ENCODE data around the gene PTRH1. TPM values are rescaled to one million over a fixed set of nuclear protein-coding genes. Genes with fewer than 3 reads are reported as not detected.

PTRH1 gene
- total RNA-seq, 1 experiment from 2014 or later = 21.8 TPM

DNA sequence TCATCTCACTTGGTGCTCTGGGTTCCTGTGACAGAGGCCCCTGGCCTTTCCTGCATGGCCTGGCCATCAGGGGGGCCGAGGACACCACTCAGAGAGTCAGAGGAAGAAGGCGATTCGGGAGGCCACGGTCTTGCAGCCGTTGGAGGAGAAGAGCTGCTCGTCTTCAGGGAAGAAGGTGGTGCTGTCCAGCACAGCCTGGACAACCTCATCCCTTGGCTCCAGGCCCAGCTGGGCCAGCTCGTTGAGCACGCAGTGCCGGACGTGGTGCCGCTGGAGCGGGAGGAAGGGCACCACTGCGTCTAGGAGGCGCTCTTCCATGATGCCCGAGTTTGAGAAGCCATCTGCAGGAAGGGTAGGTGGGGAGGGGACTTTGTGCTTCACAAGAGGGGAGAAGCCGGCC is 16.5 kb upstream of the PTRH1 start:
- CTCF ChIA-PET = no interaction called here
- H2AFZ ChIP-seq (ENCODE audit: low read depth, low read length, poor library complexity, severe bottlenecking) = no peak overlapping the region
- H3K9me3 ChIP-seq (ENCODE audit: control insufficient read depth in 1 of 2, insufficient read depth in 1 of 2, low read depth in 1 of 2, low read length in 2 of 2) = no peaks in the 10 kb centered on the region
- no peaks in the 10 kb centered on the region for H3K36me3 ChIP-seq (ENCODE audit: control insufficient read depth in 1 of 2, insufficient read depth in 2 of 2, low read length in 2 of 2)
- no peak overlapping the region for H3K9ac ChIP-seq (ENCODE audit: low read length)
- H3K4me1 ChIP-seq (ENCODE audit: control insufficient read depth in 1 of 2, insufficient read depth in 2 of 2, low read length in 2 of 2) = peaks cover 4 to 17% of the 10 kb centered on the region in 2 experiments
- TF ChIP-seq EZH2 (IDR thresholded peaks at IDR 0.05) = no peak
- TF ChIP-seq RAD21 (IDR thresholded peaks at IDR 0.05; ENCODE audit: low read depth) = no peak
- no peak for TF ChIP-seq EGR1 (IDR thresholded peaks at IDR 0.05; ENCODE audit: low read depth)
- TF ChIP-seq, protein P1, sequence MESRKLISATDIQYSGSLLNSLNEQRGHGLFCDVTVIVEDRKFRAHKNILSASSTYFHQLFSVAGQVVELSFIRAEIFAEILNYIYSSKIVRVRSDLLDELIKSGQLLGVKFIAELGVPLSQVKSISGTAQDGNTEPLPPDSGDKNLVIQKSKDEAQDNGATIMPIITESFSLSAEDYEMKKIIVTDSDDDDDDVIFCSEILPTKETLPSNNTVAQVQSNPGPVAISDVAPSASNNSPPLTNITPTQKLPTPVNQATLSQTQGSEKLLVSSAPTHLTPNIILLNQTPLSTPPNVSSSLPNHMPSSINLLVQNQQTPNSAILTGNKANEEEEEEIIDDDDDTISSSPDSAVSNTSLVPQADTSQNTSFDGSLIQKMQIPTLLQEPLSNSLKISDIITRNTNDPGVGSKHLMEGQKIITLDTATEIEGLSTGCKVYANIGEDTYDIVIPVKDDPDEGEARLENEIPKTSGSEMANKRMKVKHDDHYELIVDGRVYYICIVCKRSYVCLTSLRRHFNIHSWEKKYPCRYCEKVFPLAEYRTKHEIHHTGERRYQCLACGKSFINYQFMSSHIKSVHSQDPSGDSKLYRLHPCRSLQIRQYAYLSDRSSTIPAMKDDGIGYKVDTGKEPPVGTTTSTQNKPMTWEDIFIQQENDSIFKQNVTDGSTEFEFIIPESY (IDR thresholded peaks at IDR 0.05; ENCODE audit: extremely low read depth, insufficient replicate concordance, low read length) = no peak
- no peak for TF ChIP-seq CEBPB (IDR thresholded peaks at IDR 0.05; ENCODE audit: low read depth)
- TF ChIP-seq, protein P2, sequence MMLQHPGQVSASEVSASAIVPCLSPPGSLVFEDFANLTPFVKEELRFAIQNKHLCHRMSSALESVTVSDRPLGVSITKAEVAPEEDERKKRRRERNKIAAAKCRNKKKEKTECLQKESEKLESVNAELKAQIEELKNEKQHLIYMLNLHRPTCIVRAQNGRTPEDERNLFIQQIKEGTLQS (IDR thresholded peaks at IDR 0.05) = no peak
- TF ChIP-seq SIN3A (IDR thresholded peaks at IDR 0.05; ENCODE audit: low read depth) = no peak
- TF ChIP-seq, protein P3, sequence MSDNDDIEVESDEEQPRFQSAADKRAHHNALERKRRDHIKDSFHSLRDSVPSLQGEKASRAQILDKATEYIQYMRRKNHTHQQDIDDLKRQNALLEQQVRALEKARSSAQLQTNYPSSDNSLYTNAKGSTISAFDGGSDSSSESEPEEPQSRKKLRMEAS (IDR thresholded peaks at IDR 0.05) = no peak
- RAD21 ChIA-PET (ENCODE audit: low non-redundant PET in 1 of 2, low total read pairs in 2 of 2, uncharacterized antibody in 2 of 2, unreplicated experiment in 2 of 2) = no interaction called here
- no peak overlapping the region for H3K4me2 ChIP-seq (ENCODE audit: low read length)
- ATAC-seq = no peak
- H3K27me3 ChIP-seq (ENCODE audit: insufficient read depth, low read length) = no peaks in the 10 kb centered on the region
- H3K79me2 ChIP-seq (ENCODE audit: insufficient read depth, low read length) = no peaks in the 10 kb centered on the region
- POLR2A ChIA-PET = no interaction called here
- no peaks in the 10 kb centered on the region for H3K9me2 ChIP-seq (ENCODE audit: insufficient read depth)
- H4K20me1 ChIP-seq (ENCODE audit: insufficient read depth) = no peaks in the 10 kb centered on the region
- H3K4me3 ChIP-seq (replicated peaks in 1 of 2; ENCODE audit: low read depth in 1 of 2, low read length in 2 of 2) = no peak overlapping the region
- H3K27ac ChIP-seq (ENCODE audit: low read depth, low read length) = no peak overlapping the region
- no TSS peak for BruUV-seq (replicated peaks)
- no peak for DNase-seq (ENCODE audit: low read depth, low spot score)
- intact Hi-C loops (cut with micrococcal nuclease) = no loop called here
